Fibroblast of villous mesenchyme (primary cell): ENCODE measurements around the gene SLC6A4. TPM values are rescaled to one million over a fixed set of nuclear protein-coding genes. Genes with fewer than 3 reads are reported as not detected.

Experiments used
- DNase-seq: peaks from one replicate; pipeline ENCODE4 v3.0.0-alpha.2; 2010; ENCODE audit warnings: low read depth
- H3K4me3 ChIP-seq: 2 replicates; pipeline ENCODE4 v1.5.1; 2011; ENCODE audit warnings: low read depth, mild to moderate bottlenecking, low read length
- CTCF ChIP-seq: IDR thresholded peaks from 2 replicates; pipeline ENCODE4 v1.5.1; 2012; ENCODE audit warnings: low read depth, mild to moderate bottlenecking, low read length; ENCODE audit not compliant: insufficient read depth
- total RNA-seq: library from RNA; depleted of rRNA; stranded (reverse); fragments of >200 nt; gene quantifications from 2 replicates; pipeline ENCODE4 v1.2.3, GENCODE V29; 2012

The SLC6A4 gene
- total RNA-seq, 1 donor, result not detected

GRCh38 chr17:30172560-30172959 lies 62.9 kb downstream of the SLC6A4 start:
- no peak for TF ChIP-seq CTCF
- H3K4me3 ChIP-seq, result no peak overlapping the region
- DNase-seq, result no peak

- TF ChIP-seq CTCF, result no peak
- no peak for DNase-seq
- H3K4me3 ChIP-seq, result no peak overlapping the region
These were observed 65.0 kb downstream of the SLC6A4 start for GRCh38 chr17:30170415-30170987.

- no peak for DNase-seq
- no peak for TF ChIP-seq CTCF
- no peak overlapping the region for H3K4me3 ChIP-seq
These were observed 69.5 kb downstream of the SLC6A4 start for GRCh38 chr17:30165960-30166359.

GRCh38 chr17:30165147-30165546 lies 70.3 kb downstream of the SLC6A4 start:
- no peak for DNase-seq
- no peak for TF ChIP-seq CTCF
- no peak overlapping the region for H3K4me3 ChIP-seq

GRCh38 chr17:30164531-30164930 lies 71.0 kb downstream of the SLC6A4 start:
- H3K4me3 ChIP-seq, result no peak overlapping the region
- TF ChIP-seq CTCF, result no peak
- no peak for DNase-seq

- no peak for DNase-seq
- no peak for TF ChIP-seq CTCF
These were observed 73.9 kb downstream of the SLC6A4 start for GRCh38 chr17:30161601-30162000.

GRCh38 chr17:30160419-30161172 lies 74.9 kb downstream of the SLC6A4 start:
- no peak for TF ChIP-seq CTCF
- peak; percentile 43 for DNase-seq
- H3K4me3 ChIP-seq, result no peak overlapping the region

More at GRCh38 chr17:30161601-30162000, 73.9 kb downstream of the SLC6A4 start:
- H3K4me3 ChIP-seq, result no peak overlapping the region
